ENCODE measurements around the gene NXN. TPM values are rescaled to one million over a fixed set of nuclear protein-coding genes. Genes with fewer than 3 reads are reported as not detected.
"Not testable (repeated sequence)": the region's sequence is repeated elsewhere in the genome, so short reads cannot be mapped to it uniquely, and the experiment has no call there.

The NXN gene
- total RNA-seq, 1 donor from 2014 or later, result 76.4 TPM

DNA sequence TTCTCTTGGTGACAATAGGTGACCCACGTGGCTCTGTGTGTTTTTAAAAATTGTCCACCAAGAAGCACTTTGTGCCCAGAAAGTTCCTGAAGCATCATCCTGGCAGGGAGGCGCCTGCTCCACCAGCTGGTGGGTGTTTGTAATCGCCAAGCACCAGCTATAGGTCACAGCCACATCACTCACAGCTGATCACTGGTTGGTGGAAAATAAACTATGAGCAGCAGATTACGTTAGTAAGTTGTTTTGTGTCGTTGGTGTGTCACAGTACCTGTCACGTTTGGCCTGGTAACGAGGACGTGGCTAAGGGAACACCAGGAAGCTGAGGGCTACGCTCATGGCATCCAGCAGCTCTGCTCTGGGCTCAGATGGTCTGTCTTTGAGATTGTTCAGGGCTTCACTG is 187.3 kb downstream of the NXN start:
- Mint-ChIP-seq H3K36me3 (ENCODE audit: low read depth) (peaks cover 12% of the 10 kb centered on the region), H3K4me1 (peaks cover 9% of the 10 kb centered on the region), H3K27ac (ENCODE audit: unreplicated experiment) (no peak overlapping the region), H3K4me3 (no peak overlapping the region), H3K27me3 (ENCODE audit: low read depth) (peaks cover 4% of the 10 kb centered on the region), H3K9me3 (no peaks in the 10 kb centered on the region)
- TF ChIP-seq, protein P1, sequence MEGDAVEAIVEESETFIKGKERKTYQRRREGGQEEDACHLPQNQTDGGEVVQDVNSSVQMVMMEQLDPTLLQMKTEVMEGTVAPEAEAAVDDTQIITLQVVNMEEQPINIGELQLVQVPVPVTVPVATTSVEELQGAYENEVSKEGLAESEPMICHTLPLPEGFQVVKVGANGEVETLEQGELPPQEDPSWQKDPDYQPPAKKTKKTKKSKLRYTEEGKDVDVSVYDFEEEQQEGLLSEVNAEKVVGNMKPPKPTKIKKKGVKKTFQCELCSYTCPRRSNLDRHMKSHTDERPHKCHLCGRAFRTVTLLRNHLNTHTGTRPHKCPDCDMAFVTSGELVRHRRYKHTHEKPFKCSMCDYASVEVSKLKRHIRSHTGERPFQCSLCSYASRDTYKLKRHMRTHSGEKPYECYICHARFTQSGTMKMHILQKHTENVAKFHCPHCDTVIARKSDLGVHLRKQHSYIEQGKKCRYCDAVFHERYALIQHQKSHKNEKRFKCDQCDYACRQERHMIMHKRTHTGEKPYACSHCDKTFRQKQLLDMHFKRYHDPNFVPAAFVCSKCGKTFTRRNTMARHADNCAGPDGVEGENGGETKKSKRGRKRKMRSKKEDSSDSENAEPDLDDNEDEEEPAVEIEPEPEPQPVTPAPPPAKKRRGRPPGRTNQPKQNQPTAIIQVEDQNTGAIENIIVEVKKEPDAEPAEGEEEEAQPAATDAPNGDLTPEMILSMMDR (conservative IDR thresholded peaks at IDR 0.05), result no peak
- no peak for DNase-seq (ENCODE audit: low read depth, low spot score)

DNA sequence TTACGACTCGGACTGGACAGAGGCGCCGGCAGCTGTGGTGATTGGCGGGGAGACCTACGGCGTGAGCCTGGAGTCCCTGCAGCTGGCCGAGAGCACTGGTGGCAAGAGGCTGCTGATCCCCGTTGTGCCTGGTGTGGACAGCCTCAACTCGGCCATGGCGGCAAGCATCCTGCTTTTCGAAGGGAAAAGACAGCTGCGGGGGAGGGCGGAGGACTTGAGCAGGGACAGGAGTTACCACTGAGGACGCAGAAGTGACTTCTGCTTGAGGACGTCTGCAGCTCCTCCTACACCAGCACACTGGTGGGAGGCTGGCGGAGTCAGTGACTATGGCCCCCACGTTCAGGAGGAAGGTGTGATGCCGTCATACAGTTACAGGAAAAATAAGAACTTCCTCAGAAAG is 187.7 kb downstream of the NXN start:
- no peak overlapping the region for H3K27ac Mint-ChIP-seq (ENCODE audit: unreplicated experiment)
- H3K36me3 Mint-ChIP-seq (ENCODE audit: low read depth), result peaks cover 12% of the 10 kb centered on the region
- no peak for DNase-seq (ENCODE audit: low read depth, low spot score)
- H3K9me3 Mint-ChIP-seq, result no peaks in the 10 kb centered on the region
- TF ChIP-seq, protein P1 (conservative IDR thresholded peaks at IDR 0.05), result no peak
- peaks cover 9% of the 10 kb centered on the region for H3K4me1 Mint-ChIP-seq
- peak overlapping the region; percentile 61 for H3K4me3 Mint-ChIP-seq
- H3K27me3 Mint-ChIP-seq (ENCODE audit: low read depth), result peaks cover 4% of the 10 kb centered on the region

DNA sequence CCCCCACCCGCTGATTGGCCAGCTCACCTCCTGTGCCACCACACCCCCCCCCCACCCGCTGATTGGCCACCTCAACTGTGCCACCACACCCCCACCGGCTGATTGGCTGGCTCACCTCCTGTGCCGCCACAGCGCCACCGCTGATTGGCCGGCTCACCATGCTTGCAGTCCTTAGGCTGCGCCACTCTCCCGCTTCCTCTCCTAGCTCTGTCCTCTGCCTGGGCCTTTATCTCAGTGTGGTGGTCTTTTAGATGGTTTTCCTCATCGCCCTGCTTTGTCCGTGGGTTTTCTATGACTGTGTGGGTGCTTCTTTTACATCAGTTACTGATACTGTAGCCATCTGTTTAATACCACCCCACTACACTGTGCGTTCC is 188.7 kb downstream of the NXN start:
- H3K27me3 Mint-ChIP-seq (ENCODE audit: low read depth); DNase-seq (ENCODE audit: low read depth, low spot score); H3K36me3 Mint-ChIP-seq (ENCODE audit: low read depth); H3K9me3 Mint-ChIP-seq; H3K27ac Mint-ChIP-seq (ENCODE audit: unreplicated experiment); H3K4me1 Mint-ChIP-seq: not testable (repeated sequence)
- H3K4me3 Mint-ChIP-seq, result peak overlapping the region; percentile 61

DNA sequence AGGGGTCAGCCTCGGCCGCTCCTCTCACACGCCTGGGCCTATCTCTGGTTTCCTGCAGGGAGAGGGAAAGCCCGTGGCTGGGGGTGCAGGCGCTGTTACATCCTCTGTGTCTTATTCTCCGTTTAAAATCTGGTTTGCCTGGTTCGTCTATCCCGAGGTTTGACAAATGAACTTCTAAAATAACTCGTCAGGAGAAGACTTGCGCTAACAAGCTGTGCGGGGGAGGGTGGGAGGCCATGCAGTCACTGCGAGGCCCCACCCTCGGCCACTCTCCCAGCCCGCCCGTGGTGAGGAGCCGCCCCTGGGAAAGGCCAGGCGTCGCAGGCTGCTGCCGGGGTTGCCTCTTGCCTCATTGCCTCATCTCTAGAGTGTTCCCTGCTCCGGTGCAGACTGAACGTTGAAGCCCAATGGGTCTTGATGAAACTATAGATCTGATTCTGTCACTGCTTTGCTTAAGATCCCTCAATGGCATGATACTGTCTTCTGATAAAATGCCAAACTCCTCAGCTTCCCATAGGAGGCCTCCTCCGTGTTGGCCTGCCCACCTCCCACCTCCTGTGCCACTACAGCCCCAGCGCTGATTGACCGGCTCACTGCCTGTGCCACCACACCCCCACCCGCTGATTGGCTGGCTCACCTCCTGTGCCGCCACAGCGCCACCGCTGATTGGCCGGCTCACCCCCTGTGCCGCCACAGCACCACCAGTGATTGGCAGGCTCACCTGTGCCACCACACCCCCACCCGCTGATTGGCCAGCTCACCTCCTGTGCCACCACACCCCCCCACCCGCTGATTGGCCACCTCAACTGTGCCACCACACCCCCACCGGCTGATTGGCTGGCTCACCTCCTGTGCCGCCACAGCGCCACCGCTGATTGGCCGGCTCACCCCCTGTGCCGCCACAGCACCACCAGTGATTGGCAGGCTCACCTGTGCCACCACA is 189.4 kb downstream of the NXN start:
- not testable (repeated sequence) for DNase-seq (ENCODE audit: low read depth, low spot score); H3K4me3 Mint-ChIP-seq; H3K4me1 Mint-ChIP-seq; H3K27me3 Mint-ChIP-seq (ENCODE audit: low read depth); H3K36me3 Mint-ChIP-seq (ENCODE audit: low read depth); H3K9me3 Mint-ChIP-seq; H3K27ac Mint-ChIP-seq (ENCODE audit: unreplicated experiment)

DNA sequence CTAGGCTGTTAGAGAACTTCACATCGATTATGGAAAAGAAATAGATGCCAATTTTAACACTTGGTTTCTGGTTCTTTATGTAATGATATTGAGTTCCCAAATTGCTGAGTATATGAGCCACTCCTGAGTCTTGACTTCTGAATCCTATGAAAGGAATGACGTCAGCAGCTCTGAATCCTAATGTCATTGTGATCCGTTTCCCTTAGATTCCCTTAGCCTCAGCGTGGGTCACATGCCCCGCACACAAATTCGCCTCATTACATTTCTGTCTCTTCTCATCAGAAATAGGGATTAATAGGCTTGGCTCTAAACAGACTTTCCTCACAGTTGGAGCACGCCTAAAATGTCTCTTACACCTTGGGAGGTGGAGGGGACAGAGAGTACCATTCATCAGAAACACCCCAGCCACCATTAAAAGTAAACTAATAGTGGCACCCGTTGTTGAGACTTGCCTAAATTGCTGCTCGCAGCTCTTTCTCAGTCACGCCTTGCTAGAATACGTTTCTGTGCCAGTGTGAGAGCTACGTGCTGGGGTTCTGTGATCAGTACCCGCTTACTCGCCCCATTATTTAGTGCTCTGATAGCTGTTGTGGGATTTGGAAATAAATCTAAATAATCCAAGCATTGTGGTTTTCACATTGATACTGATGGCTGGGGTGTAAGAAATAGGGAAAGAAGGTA is 190.3 kb downstream of the NXN start:
- Mint-ChIP-seq H3K9me3 (no peaks in the 10 kb centered on the region), H3K4me1 (no peaks in the 10 kb centered on the region), H3K27ac (ENCODE audit: unreplicated experiment) (no peak overlapping the region), H3K4me3 (peak overlapping the region; percentile 64), H3K27me3 (ENCODE audit: low read depth) (peaks cover 4% of the 10 kb centered on the region), H3K36me3 (ENCODE audit: low read depth) (peaks cover 10% of the 10 kb centered on the region)
- DNase-seq (ENCODE audit: low read depth, low spot score), result no peak
- TF ChIP-seq, protein P1 (conservative IDR thresholded peaks at IDR 0.05), result no peak

DNA sequence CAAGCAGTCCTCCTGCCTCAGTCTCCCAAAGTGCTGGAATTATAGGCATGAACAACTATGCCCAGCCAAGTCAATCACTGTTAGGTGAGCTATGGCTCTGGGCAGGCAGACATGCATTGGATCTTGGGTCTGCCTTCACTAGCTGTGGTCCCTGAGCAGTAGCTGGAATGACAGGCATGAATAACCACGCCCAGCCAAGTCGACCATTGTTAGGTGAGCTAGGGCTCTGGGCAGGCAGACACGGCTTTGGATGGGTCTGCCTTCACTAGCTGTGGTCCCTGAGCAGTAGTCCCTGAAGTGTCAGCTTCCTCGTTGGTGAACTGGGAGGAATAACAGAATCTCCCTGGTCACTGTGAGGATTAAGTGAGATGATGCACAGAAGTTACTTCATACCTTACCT is 191.0 kb downstream of the NXN start:
- Mint-ChIP-seq H3K27me3 (ENCODE audit: low read depth) (peaks cover 4% of the 10 kb centered on the region), H3K36me3 (ENCODE audit: low read depth) (peaks cover 12% of the 10 kb centered on the region), H3K9me3 (no peaks in the 10 kb centered on the region), H3K4me3 (no peak overlapping the region), H3K27ac (ENCODE audit: unreplicated experiment) (no peak overlapping the region), H3K4me1 (peaks cover 6% of the 10 kb centered on the region)
- TF ChIP-seq, protein P1 (conservative IDR thresholded peaks at IDR 0.05), result no peak
- DNase-seq (ENCODE audit: low read depth, low spot score), result no peak

All from neural crest cell (in vitro differentiated cells).